Left ventricle myocardium superior (tissue), 1 donor: ENCODE data around the gene ISCU. TPM values are rescaled to one million over a fixed set of nuclear protein-coding genes. Genes with fewer than 3 reads are reported as not detected.
A peak's percentile ranks its signal among the peaks of the same experiment; 100 is the strongest.
"Not testable (repeated sequence)": the region's sequence is repeated elsewhere in the genome, so short reads cannot be mapped to it uniquely, and the experiment has no call there.

Experiments used
- ATAC-seq: fragments of 200-7000 bp; cut with Tn5 transposase; one replicate; pipeline ENCODE4 v1.9.1; 2020; ENCODE audit warnings: mild to moderate bottlenecking, moderate library complexity
- DNase-seq: peaks from one replicate; pipeline ENCODE4 v3.0.0-alpha.2; 2020
- intact Hi-C: fragments of 100-400 bp; cut with micrococcal nuclease; formaldehyde crosslinking; loops from one replicate; pipeline ENCODE4 v1.11.0; 2022
- total RNA-seq: library from RNA; stranded (reverse); fragmentation: NEBNext Ultra II Directional; extraction: Animal tissue kit (Norgen Biotek cat#: 25700); gene quantifications from one replicate; pipeline ENCODE4 v1.2.1, GENCODE V29; 2021
- donor health status: DM: no; HTN: yes; CAD: no; lungs with severe emphysema.

The ISCU gene
- total RNA-seq, 1 donor from 2014 or later: 468 TPM

GRCh38 chr12:108565976-108566375 lies 3.6 kb downstream of the ISCU start:
- intact Hi-C loops: loop anchor here (10.0 kb wide), 1 partner anchor 389 kb away; no protein-coding TSS in a partner anchor
- ATAC-seq (peak; percentile 11), DNase-seq (peak; percentile 87)

DNA sequence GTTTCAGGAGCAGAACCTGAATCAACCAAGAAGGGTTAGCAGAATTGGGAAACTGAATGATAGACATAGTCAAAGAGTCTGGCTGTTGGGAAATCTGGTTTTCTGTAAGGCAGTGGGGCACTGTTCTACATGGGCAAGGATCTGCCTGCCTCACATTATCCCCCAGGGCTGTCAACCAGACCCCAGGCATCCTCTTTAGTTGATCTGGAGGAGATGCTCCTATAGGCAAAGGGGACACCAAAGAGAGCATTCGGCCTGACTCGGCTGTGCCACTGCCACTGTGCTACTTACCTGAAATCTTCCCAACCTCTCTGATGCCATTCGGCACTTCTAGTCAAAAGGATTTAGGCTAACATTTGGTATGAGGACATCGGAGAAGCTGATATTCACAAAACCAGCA lies 4.1 kb downstream of the ISCU start:
- intact Hi-C loops: loop anchor here (10.0 kb wide), 1 partner anchor 388 kb away; no protein-coding TSS in a partner anchor
- no peak for ATAC-seq
- no peak for DNase-seq

DNA sequence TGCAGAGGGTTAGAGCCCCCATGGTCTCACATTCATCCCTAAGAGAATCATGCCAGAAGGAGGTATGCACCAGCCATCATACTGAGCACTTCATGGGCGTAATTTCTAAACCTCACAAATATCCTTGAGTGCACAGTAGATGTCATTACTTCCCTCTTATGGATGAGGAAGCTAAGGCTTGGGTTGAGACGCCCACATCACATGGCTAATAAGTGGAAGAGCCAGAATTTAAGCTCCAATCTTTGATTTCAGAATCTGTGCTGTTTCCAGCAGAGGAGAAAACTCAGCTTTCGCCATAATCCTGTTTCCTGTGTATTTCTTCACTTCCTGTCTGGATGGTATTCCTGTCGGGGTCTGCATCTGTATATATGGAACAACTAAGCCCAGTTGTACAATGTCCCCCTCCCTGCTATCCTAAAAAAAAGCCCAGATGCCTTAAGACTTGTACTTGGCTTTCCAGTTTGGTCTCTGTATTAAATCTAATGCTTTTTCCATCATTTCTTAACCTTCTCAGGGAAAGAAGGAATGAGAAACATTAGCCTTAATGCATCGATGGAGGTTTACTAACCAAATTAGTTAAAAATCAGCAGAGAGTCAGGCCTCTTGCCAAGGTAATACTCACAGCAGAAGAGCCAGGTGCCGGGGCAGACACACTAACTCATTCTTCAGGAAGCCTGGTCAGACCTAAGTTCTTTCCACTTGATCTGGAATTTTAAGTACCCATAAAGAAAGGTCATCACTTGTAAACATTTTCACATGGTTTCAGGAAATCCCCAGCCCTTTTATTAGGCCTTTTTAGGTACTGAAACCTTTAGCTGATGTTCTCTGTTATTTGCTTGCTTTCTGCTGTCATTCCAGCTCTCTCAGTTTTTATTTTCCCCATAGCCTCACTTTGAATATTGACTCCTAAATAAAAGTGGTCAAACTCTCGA lies 5.3 kb downstream of the ISCU start:
- intact Hi-C loops: loop anchor here (10.0 kb wide), 1 partner anchor 387 kb away; no protein-coding TSS in a partner anchor
- no peak for ATAC-seq
- no peak for DNase-seq

DNA sequence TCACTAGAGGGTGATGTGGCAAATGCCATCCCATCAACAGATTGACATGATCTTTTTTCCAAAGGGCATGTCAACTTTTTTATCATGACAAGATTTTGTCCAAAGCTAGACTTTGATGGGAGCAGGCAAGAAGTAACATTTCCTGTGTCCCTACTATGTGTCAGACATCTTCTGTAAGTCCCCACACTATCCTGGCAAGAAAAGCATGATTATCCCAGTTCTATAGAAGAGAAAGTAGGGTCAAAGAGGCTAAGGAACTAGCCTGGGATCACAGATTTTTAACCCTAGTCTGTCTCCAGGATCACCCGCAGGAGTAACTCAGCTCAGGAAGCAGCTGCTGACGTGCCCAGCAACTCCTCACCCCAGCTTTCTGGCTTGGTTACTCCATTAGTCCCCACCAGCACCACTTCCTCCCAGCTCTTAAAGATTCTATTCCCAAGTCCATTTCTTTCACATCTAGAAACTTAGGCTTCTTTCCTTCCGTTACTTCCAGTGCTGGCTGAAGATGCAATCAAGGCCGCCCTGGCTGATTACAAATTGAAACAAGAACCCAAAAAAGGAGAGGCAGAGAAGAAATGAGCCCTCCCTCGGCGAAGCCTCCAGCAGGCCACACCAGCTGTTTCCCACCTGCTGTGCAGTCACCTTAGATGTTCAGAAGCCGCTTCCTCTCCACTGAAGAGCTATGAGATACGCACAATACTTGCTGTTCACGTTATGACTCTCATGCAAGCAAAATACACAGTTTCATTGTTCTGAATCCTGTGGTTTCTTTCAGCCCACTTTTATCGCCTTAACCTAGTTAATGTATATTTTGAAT lies 6.2 kb downstream of the ISCU start:
- DNase-seq: no peak
- intact Hi-C loops: loop anchor here (10.0 kb wide), 1 partner anchor 386 kb away; no protein-coding TSS in a partner anchor
- no peak for ATAC-seq

DNA sequence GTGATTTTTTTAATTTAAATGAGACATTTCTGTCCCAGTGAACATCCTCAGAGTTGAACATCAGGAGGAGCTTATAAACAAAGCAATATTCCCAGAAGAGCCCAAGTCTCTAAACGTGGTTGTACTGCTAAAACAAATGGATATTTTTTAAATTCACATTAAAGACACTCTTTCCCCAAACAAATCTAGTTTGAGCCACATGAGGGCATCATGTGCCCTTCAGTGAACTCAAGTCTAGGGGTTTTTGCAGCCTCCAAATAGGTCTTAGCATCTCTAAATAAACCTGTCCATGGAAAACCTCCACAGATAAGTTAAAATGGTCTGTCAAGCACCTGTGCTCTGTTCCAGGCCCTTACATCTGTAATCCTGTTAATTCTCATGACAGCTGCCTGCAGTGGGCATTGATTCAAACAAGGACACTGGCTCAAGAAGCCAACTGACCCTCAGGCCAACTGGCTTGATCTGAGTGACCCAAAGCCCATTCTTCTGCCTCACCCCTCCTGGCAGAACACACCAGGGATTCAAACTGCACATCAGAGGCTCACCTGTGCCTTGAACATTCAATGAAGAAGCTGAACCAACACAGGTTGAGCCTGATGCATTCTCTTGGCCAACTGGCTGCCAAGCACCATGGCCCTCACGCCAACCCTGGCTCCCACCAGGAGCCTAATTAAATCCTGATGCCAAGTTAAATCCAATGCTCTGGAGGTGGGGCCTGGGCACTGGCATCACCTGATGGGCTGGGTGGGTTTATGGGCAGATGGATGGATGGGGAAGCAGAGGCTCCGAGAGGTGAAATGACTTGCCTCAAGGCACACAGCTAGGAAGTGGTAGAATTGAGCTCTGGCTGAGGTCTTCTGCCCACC lies 8.6 kb downstream of the ISCU start:
- no peak for DNase-seq
- no peak for ATAC-seq
- intact Hi-C loops: no loop called here

DNA sequence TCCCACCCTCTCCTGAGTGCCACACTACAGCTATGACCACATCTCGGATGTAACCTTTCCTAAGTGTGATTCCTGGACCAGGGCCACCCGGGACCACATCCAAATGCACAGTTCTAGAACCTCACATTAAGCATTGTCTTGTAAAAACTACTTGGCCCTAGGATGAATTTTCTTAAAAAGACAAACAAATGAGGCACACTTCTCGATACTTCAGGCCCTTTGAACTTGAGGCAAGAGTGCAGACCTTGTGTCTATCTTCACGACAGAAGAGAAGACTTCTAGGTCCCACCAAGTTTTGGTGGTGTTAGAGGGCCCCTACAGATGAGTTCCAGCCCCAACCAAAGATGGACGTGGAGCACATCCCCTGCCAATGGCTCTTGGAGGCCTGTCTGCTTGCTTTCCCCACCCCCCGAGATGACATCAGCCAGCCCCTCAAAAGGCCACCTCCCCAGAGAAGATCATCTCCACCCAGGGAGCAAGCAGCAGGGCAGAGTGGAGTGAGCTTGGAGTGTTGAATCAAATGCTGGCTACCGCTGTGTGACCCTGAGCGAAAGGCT lies 9.3 kb downstream of the ISCU start:
- ATAC-seq (no peak), DNase-seq (no peak)
- intact Hi-C loops: no loop called here

DNA sequence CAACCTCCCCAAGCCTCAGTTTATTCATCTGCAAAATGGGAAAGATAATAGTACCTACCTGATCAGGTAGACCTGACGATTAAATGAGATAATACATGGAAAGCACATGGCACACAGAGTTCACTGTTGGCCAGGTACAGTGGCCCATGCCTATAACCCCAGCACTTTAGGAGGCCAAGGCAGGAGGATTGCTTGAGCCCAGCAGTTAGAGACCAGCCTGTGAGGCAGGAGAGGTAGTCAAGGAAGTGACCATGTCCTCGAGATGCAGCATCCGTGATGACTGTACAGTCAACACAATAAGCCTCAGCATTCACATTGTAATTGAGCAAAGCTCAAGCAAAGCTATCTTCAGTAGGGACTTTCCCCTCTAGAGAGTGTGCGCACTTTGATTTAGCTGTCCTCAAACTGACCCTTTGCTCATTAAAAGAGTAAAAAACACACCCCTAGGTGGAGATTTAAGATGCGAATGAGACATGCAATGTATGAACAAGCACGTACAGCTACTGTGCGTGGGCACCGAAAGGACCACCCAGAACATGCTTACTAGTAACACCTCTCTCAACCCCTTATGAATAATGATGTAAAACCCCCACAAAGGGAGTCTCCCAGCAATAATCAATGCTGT lies 9.9 kb downstream of the ISCU start:
- ATAC-seq: no peak
- intact Hi-C loops: no loop called here
- DNase-seq: no peak

GRCh38 chr12:108573317-108573716 lies 10.9 kb downstream of the ISCU start:
- intact Hi-C loops: no loop called here
- ATAC-seq (no peak), DNase-seq (no peak)

DNA sequence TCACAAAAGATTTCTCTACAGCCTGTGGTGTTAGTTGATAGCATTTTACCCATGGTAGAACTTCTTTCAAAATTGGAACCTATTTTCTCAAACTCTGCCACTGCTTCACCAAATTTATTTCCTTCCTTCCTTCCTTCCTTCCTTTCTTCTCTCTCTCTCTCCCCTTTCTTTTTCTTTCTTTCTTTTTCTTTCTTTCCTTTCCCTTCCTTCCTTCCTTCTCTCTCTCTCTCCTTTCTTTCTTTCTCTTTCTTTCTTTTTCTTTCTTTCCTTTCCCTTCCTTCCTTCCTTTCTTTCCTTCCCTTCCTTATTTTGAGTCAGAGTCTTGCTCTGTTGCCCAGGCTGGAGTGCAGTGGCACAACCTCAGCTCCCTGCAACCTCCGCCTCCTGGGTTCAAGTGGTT lies 11.9 kb downstream of the ISCU start:
- ATAC-seq, DNase-seq, intact Hi-C loops: not testable (repeated sequence)

GRCh38 chr12:108575199-108575912 lies 13.0 kb downstream of the ISCU start:
- ATAC-seq (no peak), DNase-seq (no peak)
- intact Hi-C loops: no loop called here

- peak; percentile 62 for ATAC-seq
- no peak for DNase-seq
- intact Hi-C loops: no loop called here
Measured at GRCh38 chr12:108576660-108577234, 14.4 kb downstream of the ISCU start.

DNA sequence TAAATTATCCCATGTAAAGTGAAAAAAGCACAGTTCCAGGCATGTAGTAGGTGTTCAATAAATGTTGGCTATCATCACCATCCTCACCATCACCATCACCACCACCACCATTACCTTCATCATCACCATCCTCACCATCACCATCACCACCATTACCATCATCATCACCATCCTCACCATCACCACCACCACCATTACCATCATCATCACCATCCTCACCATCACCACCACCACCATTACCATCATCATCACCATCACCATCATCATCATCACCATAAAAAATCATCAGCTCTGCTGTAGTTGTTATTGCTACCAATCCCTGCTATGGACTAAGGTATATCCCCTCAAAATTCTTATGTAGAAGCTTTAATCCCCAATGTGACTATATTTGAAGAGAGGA lies 15.1 kb downstream of the ISCU start:
- DNase-seq (no peak), ATAC-seq (no peak)
- intact Hi-C loops: no loop called here

- DNase-seq (no peak), ATAC-seq (no peak)
- intact Hi-C loops: no loop called here
Measured at GRCh38 chr12:108578264-108578663, 15.9 kb downstream of the ISCU start.

GRCh38 chr12:108578813-108579212 lies 16.4 kb downstream of the ISCU start:
- intact Hi-C loops: no loop called here
- ATAC-seq (no peak), DNase-seq (no peak)

- DNase-seq (no peak), ATAC-seq (peak; percentile 39)
- intact Hi-C loops: no loop called here
Measured at GRCh38 chr12:108580531-108580930, 18.1 kb downstream of the ISCU start.

GRCh38 chr12:108581311-108582227 lies 19.2 kb downstream of the ISCU start:
- ATAC-seq (no peak), DNase-seq (no peak)
- intact Hi-C loops: no loop called here
